Neural progenitor cell (in vitro differentiated cells): ENCODE measurements around the gene FAM50B. TPM values are rescaled to one million over a fixed set of nuclear protein-coding genes. Genes with fewer than 3 reads are reported as not detected.

Experiments used
- DNase-seq: peaks from one replicate; pipeline ENCODE4 v3.0.0-alpha.2; 2016; ENCODE audit warnings: low spot score
- H2AFZ ChIP-seq: fragments of 200-600 bp; sonication (generic); replicated peaks from 2 replicates; pipeline ENCODE4 v1.6.1; 2016; ENCODE audit warnings: antibody characterized with exemption
- H3F3A ChIP-seq: fragments of 200-600 bp; sonication (generic); 2 replicates; pipeline ENCODE4 v1.6.1; 2016; ENCODE audit warnings: antibody characterized with exemption, low read depth
- H3K27ac ChIP-seq: fragments of 200-600 bp; sonication (generic); 2 replicates; pipeline ENCODE4 v1.5.1; 2016; ENCODE audit warnings: mild to moderate bottlenecking
- H3K27me3 ChIP-seq: fragments of 200-600 bp; sonication (generic); 2 replicates; pipeline ENCODE4 v1.6.1; 2016; ENCODE audit warnings: mild to moderate bottlenecking, moderate library complexity
- H3K36me3 ChIP-seq: fragments of 200-600 bp; sonication (generic); 2 replicates; pipeline ENCODE4 v1.5.1; 2016
- H3K4me1 ChIP-seq: fragments of 200-600 bp; sonication (generic); 2 replicates; pipeline ENCODE4 v1.6.1; 2016; ENCODE audit warnings: mixed run types
- H3K4me2 ChIP-seq: fragments of 200-600 bp; sonication (generic); 2 replicates; pipeline ENCODE4 v1.6.1; 2016
- H3K4me3 ChIP-seq: fragments of 200-600 bp; sonication (generic); 2 replicates; pipeline ENCODE4 v1.5.1; 2016
- H3K79me2 ChIP-seq: fragments of 200-600 bp; sonication (generic); 2 replicates; pipeline ENCODE4 v1.6.1; 2016; ENCODE audit warnings: low read depth
- H3K9ac ChIP-seq: fragments of 200-600 bp; sonication (generic); 2 replicates; pipeline ENCODE4 v1.6.1; 2016
- H3K9me3 ChIP-seq: fragments of 200-600 bp; sonication (generic); 2 replicates; pipeline ENCODE4 v1.5.1; 2016; ENCODE audit warnings: low read depth
- H4K20me1 ChIP-seq: fragments of 200-600 bp; sonication (generic); 2 replicates; pipeline ENCODE4 v1.6.1; 2016; ENCODE audit warnings: low read depth
- H3K27ac Mint-ChIP-seq: 3 replicates; pipeline ENCODE4 v1.8.0; 2021; ENCODE audit warnings: mixed read lengths
- H3K27me3 Mint-ChIP-seq: 2 replicates; pipeline ENCODE4 v1.8.0; 2022; ENCODE audit warnings: low read depth, mild to moderate bottlenecking, inconsistent platforms, moderate library complexity, mixed read lengths; ENCODE audit not compliant: insufficient read depth
- H3K36me3 Mint-ChIP-seq: 3 replicates; pipeline ENCODE4 v1.8.0; 2021; ENCODE audit warnings: mixed read lengths
- H3K4me1 Mint-ChIP-seq: 3 replicates; pipeline ENCODE4 v1.8.0; 2021; ENCODE audit warnings: mixed read lengths
- H3K4me3 Mint-ChIP-seq: 3 replicates; pipeline ENCODE4 v1.8.0; 2021; ENCODE audit warnings: mild to moderate bottlenecking, moderate library complexity, mixed read lengths
- H3K9me3 Mint-ChIP-seq: 3 replicates; pipeline ENCODE4 v1.8.0; 2020; ENCODE audit warnings: mixed read lengths
- EZH2 ChIP-seq: fragments of 200-600 bp; sonication (generic); IDR thresholded peaks from 2 replicates; pipeline ENCODE4 v1.6.1; 2017; ENCODE audit warnings: antibody characterized with exemption, mild to moderate bottlenecking, moderate library complexity
- EZH2phosphoT487 ChIP-seq: fragments of 200-600 bp; sonication (generic); IDR thresholded peaks from 2 replicates; pipeline ENCODE4 v1.6.1; 2017; ENCODE audit warnings: antibody characterized with exemption
- total RNA-seq: library from RNA; depleted of rRNA; stranded (reverse); fragments of >200 nt; gene quantifications from 2 replicates; pipeline ENCODE4 v1.2.3, GENCODE V29; 2015; ENCODE audit warnings: low replicate concordance
- TF ChIP-seq, protein P1 (sequence below): fragments of 200-600 bp; sonication (generic); IDR thresholded peaks from 2 replicates; pipeline ENCODE4 v1.5.1; 2017; ENCODE audit warnings: antibody characterized with exemption, mild to moderate bottlenecking

The FAM50B gene
- total RNA-seq, 1 donor from 2014 or later: 2.8 TPM

DNA sequence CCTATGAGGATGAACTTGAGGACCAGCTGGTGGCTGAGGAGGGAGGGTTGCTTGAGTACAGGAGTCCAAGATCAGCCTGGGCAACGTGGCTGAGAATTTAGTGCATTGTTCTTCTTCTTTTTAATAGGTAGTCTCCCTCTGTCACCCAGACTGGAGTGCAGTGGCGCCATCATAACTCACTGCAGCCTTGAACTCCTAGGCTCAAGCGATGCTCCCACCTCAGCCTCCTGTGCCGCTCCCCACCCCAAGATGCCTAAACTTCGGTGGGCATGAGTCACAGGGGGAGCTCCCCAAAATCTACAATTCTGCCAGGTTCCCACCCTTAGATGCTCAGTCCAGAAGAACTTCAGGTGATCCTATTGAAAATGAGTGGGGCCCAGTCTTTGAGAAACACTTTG, 21.4 kb downstream of the FAM50B start:
- H3K4me3 ChIP-seq: no peak overlapping the region
- no peak overlapping the region for H2AFZ ChIP-seq
- no peaks in the 10 kb centered on the region for H3K4me1 ChIP-seq
- H3K4me2 ChIP-seq: no peak overlapping the region
- H3K9ac ChIP-seq: no peak overlapping the region
- Mint-ChIP-seq H3K27ac (no peak overlapping the region), H3K4me3 (no peak overlapping the region), H3K36me3 (no peaks in the 10 kb centered on the region), H3K27me3 (peaks cover 5% of the 10 kb centered on the region), H3K9me3 (no peaks in the 10 kb centered on the region), H3K4me1 (peaks cover 4% of the 10 kb centered on the region)
- no peak for TF ChIP-seq EZH2
- no peak for TF ChIP-seq EZH2phosphoT487
- TF ChIP-seq, protein P1, sequence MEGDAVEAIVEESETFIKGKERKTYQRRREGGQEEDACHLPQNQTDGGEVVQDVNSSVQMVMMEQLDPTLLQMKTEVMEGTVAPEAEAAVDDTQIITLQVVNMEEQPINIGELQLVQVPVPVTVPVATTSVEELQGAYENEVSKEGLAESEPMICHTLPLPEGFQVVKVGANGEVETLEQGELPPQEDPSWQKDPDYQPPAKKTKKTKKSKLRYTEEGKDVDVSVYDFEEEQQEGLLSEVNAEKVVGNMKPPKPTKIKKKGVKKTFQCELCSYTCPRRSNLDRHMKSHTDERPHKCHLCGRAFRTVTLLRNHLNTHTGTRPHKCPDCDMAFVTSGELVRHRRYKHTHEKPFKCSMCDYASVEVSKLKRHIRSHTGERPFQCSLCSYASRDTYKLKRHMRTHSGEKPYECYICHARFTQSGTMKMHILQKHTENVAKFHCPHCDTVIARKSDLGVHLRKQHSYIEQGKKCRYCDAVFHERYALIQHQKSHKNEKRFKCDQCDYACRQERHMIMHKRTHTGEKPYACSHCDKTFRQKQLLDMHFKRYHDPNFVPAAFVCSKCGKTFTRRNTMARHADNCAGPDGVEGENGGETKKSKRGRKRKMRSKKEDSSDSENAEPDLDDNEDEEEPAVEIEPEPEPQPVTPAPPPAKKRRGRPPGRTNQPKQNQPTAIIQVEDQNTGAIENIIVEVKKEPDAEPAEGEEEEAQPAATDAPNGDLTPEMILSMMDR: no peak
- DNase-seq: no peak
- H3K27ac ChIP-seq: no peak overlapping the region
- H3F3A ChIP-seq: no peaks in the 10 kb centered on the region
- H3K36me3 ChIP-seq: no peaks in the 10 kb centered on the region
- H3K27me3 ChIP-seq: no peaks in the 10 kb centered on the region
- H3K79me2 ChIP-seq: no peaks in the 10 kb centered on the region
- no peaks in the 10 kb centered on the region for H3K9me3 ChIP-seq
- no peaks in the 10 kb centered on the region for H4K20me1 ChIP-seq

DNA sequence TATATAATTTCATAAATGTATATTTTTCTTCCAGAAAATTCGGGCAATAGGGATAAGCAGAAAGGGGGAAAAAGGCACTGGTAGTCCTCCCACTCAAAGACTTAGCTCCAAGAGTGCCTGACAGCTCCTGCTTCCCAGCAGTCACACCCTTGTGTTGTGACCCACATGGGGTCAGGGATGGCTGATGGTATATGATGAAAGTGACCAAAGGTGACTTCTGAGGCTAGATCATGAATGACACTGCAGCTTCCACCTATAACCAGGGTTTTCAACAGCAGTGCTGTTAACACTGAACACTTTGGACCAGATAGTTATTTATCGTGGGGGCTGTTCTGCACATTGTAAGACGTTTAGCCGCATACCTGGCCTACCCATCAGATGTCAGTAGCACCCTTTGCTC, 22.3 kb downstream of the FAM50B start:
- H3K4me1 Mint-ChIP-seq: peaks cover 4% of the 10 kb centered on the region
- H3K27me3 Mint-ChIP-seq: peaks cover 5% of the 10 kb centered on the region
- H3K36me3 ChIP-seq: no peaks in the 10 kb centered on the region

DNA sequence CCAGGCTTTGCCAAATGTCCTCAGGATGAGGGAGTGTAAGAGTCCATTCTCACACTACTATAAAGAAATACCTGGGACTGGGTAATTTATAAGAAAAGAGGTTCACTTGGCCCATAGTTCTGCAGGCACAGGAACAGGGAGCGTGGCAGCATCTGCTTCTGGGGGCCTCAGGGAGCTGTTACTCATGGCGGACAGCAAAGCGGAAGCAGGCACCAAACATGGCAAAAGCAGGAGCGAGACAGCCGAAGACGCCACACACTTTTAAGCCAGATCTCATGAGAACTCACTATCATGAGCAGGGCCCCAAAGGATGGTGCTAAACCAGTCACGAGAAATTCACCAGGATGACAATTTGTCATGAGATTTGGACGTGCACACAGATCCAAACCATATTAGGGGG, 22.8 kb downstream of the FAM50B start:
- H3K4me3 Mint-ChIP-seq: no peak overlapping the region
- Histone ChIP-seq H3K27me3 (no peaks in the 10 kb centered on the region), H3F3A (no peaks in the 10 kb centered on the region), H3K36me3 (no peaks in the 10 kb centered on the region), H2AFZ (no peak overlapping the region), H3K9me3 (no peaks in the 10 kb centered on the region), H3K4me1 (no peaks in the 10 kb centered on the region), H4K20me1 (no peaks in the 10 kb centered on the region), H3K4me3 (no peak overlapping the region), H3K27ac (no peak overlapping the region), H3K4me2 (no peak overlapping the region), H3K9ac (no peak overlapping the region), H3K79me2 (no peaks in the 10 kb centered on the region)
- H3K36me3 Mint-ChIP-seq: no peaks in the 10 kb centered on the region
- DNase-seq: no peak
- peaks cover 2% of the 10 kb centered on the region for H3K4me1 Mint-ChIP-seq
- H3K27ac Mint-ChIP-seq: no peak overlapping the region
- H3K27me3 Mint-ChIP-seq: peaks cover 7% of the 10 kb centered on the region
- H3K9me3 Mint-ChIP-seq: no peaks in the 10 kb centered on the region
- TF ChIP-seq EZH2phosphoT487 (no peak), EZH2 (no peak)
- TF ChIP-seq, protein P1: no peak

More for the DNA sequence above, 22.3 kb downstream of the FAM50B start:
- H3K9me3 ChIP-seq: no peaks in the 10 kb centered on the region
- no peak overlapping the region for H3K4me3 ChIP-seq
- no peak overlapping the region for H3K4me2 ChIP-seq
- no peaks in the 10 kb centered on the region for H4K20me1 ChIP-seq
- TF ChIP-seq EZH2phosphoT487 (no peak), EZH2 (no peak)
- TF ChIP-seq, protein P1: no peak
- Mint-ChIP-seq H3K9me3 (no peaks in the 10 kb centered on the region), H3K27ac (no peak overlapping the region), H3K36me3 (no peaks in the 10 kb centered on the region), H3K4me3 (no peak overlapping the region)
- no peak overlapping the region for H2AFZ ChIP-seq
- H3K27me3 ChIP-seq: no peaks in the 10 kb centered on the region
- H3K27ac ChIP-seq: no peak overlapping the region
- H3K9ac ChIP-seq: no peak overlapping the region
- no peaks in the 10 kb centered on the region for H3K4me1 ChIP-seq
- H3F3A ChIP-seq: no peaks in the 10 kb centered on the region
- DNase-seq: no peak
- H3K79me2 ChIP-seq: no peaks in the 10 kb centered on the region
